ENCODE data around the gene PTK6. TPM values are rescaled to one million over a fixed set of nuclear protein-coding genes. Genes with fewer than 3 reads are reported as not detected.
"Not testable (repeated sequence)": the region's sequence is repeated elsewhere in the genome, so short reads cannot be mapped to it uniquely, and the experiment has no call there.

PTK6 gene
- total and polyA plus RNA-seq, 4 donors, result 0.10 to 4.6 (median 0.25) TPM

DNA sequence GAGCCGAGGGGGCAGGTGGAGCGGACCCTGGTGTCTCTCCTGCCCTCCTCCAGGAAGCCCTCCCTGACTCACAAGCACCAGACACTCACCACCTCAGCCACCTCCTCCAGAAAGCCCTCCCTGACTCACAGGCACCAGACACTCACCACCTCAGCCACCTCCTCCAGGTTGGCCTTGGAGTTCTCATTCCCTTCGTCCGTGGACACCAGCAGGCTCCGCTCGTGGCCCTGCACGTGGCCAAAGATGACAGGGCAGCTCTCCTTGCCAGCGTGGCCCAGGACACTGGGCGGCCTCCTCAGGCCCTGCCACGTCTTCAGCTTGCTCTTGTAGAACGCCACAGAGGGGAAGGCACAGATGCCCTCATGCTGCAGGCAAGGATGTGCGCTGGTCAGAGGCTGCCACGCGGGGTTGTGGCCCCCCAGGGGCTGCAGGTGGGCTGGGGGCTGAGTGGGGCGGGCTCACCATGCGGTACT is 23.2 kb upstream of the PTK6 start:
- H3K36me3 ChIP-seq (ENCODE audit: control insufficient read depth in 1 of 2, insufficient read depth in 2 of 2, low read length in 1 of 2), result peaks cover 0 to 4% of the 10 kb centered on the region in 2 donors
- WGBS, 2 donors, result 95% methylated on average over 16 of the region's 16 CpGs
- no peak for ATAC-seq (ENCODE audit: low FRiP score)
- H3K27ac ChIP-seq (ENCODE audit: low read depth in 1 of 2, low read length in 2 of 2), result no peak overlapping the region
- H3K4me1 ChIP-seq (ENCODE audit: control insufficient read depth in 1 of 2, insufficient read depth in 2 of 2, low read length in 2 of 2), result no peaks in the 10 kb centered on the region
- H3K27me3 ChIP-seq (ENCODE audit: control insufficient read depth in 1 of 2, insufficient read depth in 2 of 2, low read length in 1 of 2), result no peaks in the 10 kb centered on the region
- intact Hi-C loops (cut with DNase I), result no loop called here
- no peak for DNase-seq
- no peaks in the 10 kb centered on the region for H3K9me3 ChIP-seq (ENCODE audit: control insufficient read depth, low read length)
- H3K4me3 ChIP-seq (ENCODE audit: low read length in 2 of 2), result no peak overlapping the region

DNA sequence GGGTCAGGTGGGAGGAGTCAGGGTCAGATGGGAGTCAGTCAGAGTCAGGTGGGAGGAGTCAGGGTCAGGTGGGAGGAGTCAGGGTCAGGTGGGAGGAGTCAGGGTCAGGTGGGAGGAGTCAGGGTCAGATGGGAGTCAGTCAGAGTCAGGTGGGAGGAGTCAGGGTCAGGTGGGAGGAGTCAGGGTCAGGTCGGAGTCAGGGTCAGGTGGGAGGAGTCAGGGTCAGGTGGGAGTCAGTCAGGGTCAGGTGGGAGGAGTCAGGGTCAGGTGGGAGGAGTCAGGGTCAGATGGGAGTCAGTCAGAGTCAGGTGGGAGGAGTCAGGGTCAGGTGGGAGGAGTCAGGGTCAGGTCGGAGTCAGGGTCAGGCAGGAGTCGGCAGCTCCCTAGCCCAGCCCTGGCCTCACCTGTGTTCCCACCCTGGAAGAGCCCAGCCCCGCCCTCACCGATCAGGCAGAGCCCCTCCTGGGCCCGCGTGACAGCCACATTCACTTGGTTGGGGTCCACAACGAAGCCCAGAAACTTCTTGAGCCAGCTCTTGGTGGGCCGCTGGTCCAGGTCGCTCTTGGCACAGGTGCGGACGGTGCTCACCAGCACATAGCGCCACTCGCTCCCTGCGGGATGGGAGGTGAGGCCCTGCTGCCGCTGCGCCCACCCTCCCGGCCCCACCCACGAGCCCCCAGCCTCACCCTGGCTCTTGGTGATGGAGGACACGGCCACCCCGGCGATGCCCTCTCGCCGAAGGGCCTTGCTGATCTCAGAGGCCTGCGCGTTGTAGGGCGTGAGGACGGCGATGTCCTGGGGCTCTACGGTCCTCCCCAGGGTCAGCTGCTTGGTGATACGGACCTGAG is 22.5 kb upstream of the PTK6 start:
- H3K36me3 ChIP-seq (ENCODE audit: control insufficient read depth in 1 of 2, insufficient read depth in 2 of 2, low read length in 1 of 2); H3K9me3 ChIP-seq (ENCODE audit: control insufficient read depth, low read length); H3K27me3 ChIP-seq (ENCODE audit: control insufficient read depth in 1 of 2, insufficient read depth in 2 of 2, low read length in 1 of 2); H3K27ac ChIP-seq (ENCODE audit: low read depth in 1 of 2, low read length in 2 of 2); DNase-seq; H3K4me1 ChIP-seq (ENCODE audit: control insufficient read depth in 1 of 2, insufficient read depth in 2 of 2, low read length in 2 of 2); intact Hi-C loops (cut with DNase I); H3K4me3 ChIP-seq (ENCODE audit: low read length in 2 of 2); ATAC-seq (ENCODE audit: low FRiP score): not testable (repeated sequence)
- WGBS, 2 donors, result 94 to 95% methylated on average over 25 to 30 of the region's 31 CpGs

GRCh38 chr20:63558804-63559484 is 21.8 kb upstream of the PTK6 start:
- Histone ChIP-seq H3K9me3 (ENCODE audit: control insufficient read depth, low read length) (no peaks in the 10 kb centered on the region), H3K27me3 (ENCODE audit: control insufficient read depth in 1 of 2, insufficient read depth in 2 of 2, low read length in 1 of 2) (no peaks in the 10 kb centered on the region), H3K27ac (ENCODE audit: low read depth in 1 of 2, low read length in 2 of 2) (no peak overlapping the region), H3K4me1 (ENCODE audit: control insufficient read depth in 1 of 2, insufficient read depth in 2 of 2, low read length in 2 of 2) (no peaks in the 10 kb centered on the region), H3K4me3 (ENCODE audit: low read length in 2 of 2) (no peak overlapping the region), H3K36me3 (ENCODE audit: control insufficient read depth in 1 of 2, insufficient read depth in 2 of 2, low read length in 1 of 2) (peaks cover 0 to 4% of the 10 kb centered on the region in 2 donors)
- intact Hi-C loops (cut with DNase I), result no loop called here
- no peak for ATAC-seq (ENCODE audit: low FRiP score)
- WGBS, 2 donors, result 95 to 96% methylated on average over 14 of the region's 14 CpGs
- no peak for DNase-seq

DNA sequence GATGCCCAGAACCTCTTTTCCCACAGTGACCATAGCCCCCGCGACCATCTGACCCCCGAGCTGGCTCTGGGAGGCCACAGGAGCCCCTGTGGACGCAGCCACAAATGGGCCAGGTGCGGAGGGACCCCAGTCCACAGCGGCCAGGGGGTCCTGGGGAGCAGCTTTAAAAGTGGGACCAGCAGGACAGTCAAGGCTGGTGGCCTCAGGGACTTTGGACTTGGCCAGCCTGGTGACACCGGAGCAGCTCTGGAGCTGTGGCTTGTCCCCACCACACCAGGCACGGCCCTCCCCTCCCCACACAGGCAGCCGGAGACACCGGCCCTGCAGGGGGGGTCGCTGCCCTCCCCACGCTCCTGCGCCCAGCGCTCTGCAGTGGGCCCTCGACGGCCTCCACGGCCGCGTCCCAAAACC is 20.3 kb upstream of the PTK6 start:
- no peak overlapping the region for H3K27ac ChIP-seq (ENCODE audit: low read depth in 1 of 2, low read length in 2 of 2)
- ATAC-seq (ENCODE audit: low FRiP score), result no peak
- H3K27me3 ChIP-seq (ENCODE audit: control insufficient read depth in 1 of 2, insufficient read depth in 2 of 2, low read length in 1 of 2), result no peaks in the 10 kb centered on the region
- no peaks in the 10 kb centered on the region for H3K9me3 ChIP-seq (ENCODE audit: control insufficient read depth, low read length)
- no peak for DNase-seq
- H3K4me1 ChIP-seq (ENCODE audit: control insufficient read depth in 1 of 2, insufficient read depth in 2 of 2, low read length in 2 of 2), result no peaks in the 10 kb centered on the region
- WGBS, 2 donors, result 91 to 92% methylated on average over 13 to 19 of the region's 19 CpGs
- no peak overlapping the region for H3K4me3 ChIP-seq (ENCODE audit: low read length in 2 of 2)
- intact Hi-C loops (cut with DNase I), result no loop called here
- H3K36me3 ChIP-seq (ENCODE audit: control insufficient read depth in 1 of 2, insufficient read depth in 2 of 2, low read length in 1 of 2), result no peaks in the 10 kb centered on the region

DNA sequence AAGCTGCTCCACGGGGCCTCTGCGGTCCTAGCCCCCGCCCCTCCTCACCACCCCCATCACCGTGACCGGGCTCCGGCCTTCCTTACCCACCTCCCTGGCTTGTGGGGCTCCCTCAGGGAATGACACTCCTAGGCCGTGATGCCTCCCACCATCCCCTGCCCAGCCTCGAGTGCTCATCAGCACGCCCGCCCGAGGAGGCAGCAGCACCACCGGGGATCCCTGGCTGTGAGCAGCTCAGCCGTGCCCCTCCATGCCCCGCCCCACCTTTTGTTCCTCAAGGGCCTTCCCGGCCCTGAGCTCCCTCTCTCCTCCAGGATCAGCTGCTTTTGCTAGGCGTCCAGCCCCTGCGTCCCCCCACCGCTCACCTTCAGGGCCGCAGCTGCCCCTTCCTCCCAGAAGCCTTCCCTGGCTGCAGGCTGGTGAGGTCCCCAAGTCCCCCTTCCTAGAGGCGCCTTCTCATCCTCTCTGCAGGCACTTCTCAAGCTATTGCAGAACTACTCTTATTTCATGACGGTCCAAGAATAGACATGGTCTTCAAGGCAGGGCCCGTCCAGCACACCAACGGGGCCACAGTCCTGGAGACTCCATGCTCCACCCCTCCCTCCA is 19.8 kb upstream of the PTK6 start:
- H3K9me3 ChIP-seq (ENCODE audit: control insufficient read depth, low read length), result no peaks in the 10 kb centered on the region
- DNase-seq (no peak), ATAC-seq (ENCODE audit: low FRiP score) (no peak)
- H3K36me3 ChIP-seq (ENCODE audit: control insufficient read depth in 1 of 2, insufficient read depth in 2 of 2, low read length in 1 of 2), result no peaks in the 10 kb centered on the region
- H3K4me1 ChIP-seq (ENCODE audit: control insufficient read depth in 1 of 2, insufficient read depth in 2 of 2, low read length in 2 of 2), result no peaks in the 10 kb centered on the region
- no peak overlapping the region for H3K4me3 ChIP-seq (ENCODE audit: low read length in 2 of 2)
- intact Hi-C loops (cut with DNase I), result no loop called here
- no peak overlapping the region for H3K27ac ChIP-seq (ENCODE audit: low read depth in 1 of 2, low read length in 2 of 2)
- 66 to 68% methylated on average over 23 of the region's 23 CpGs for WGBS, 2 donors
- H3K27me3 ChIP-seq (ENCODE audit: control insufficient read depth in 1 of 2, insufficient read depth in 2 of 2, low read length in 1 of 2), result no peaks in the 10 kb centered on the region

- DNase-seq (no peak), ATAC-seq (ENCODE audit: low FRiP score) (no peak)
- Histone ChIP-seq H3K4me1 (ENCODE audit: control insufficient read depth in 1 of 2, insufficient read depth in 2 of 2, low read length in 2 of 2) (no peaks in the 10 kb centered on the region), H3K27ac (ENCODE audit: low read depth in 1 of 2, low read length in 2 of 2) (no peak overlapping the region), H3K27me3 (ENCODE audit: control insufficient read depth in 1 of 2, insufficient read depth in 2 of 2, low read length in 1 of 2) (no peaks in the 10 kb centered on the region), H3K4me3 (ENCODE audit: low read length in 2 of 2) (no peak overlapping the region), H3K9me3 (ENCODE audit: control insufficient read depth, low read length) (no peaks in the 10 kb centered on the region), H3K36me3 (ENCODE audit: control insufficient read depth in 1 of 2, insufficient read depth in 2 of 2, low read length in 1 of 2) (no peaks in the 10 kb centered on the region)
- 96 to 97% methylated on average over 45 of the region's 45 CpGs for WGBS, 2 donors
- intact Hi-C loops (cut with DNase I), result no loop called here
Observed at GRCh38 chr20:63555661-63556381, 18.6 kb upstream of the PTK6 start.

- H3K27ac ChIP-seq (ENCODE audit: low read depth in 1 of 2, low read length in 2 of 2), result no peak overlapping the region
Observed at GRCh38 chr20:63554361-63555278, 17.4 kb upstream of the PTK6 start.

GRCh38 chr20:63553933-63554290 is 16.7 kb upstream of the PTK6 start, which contains the start of gene FNDC11:
TSS of gene FNDC11 (plus strand) at chr20:63554159. CDS start at chr20:63555664, 1,505 bp downstream.
- WGBS, 2 donors, result 2% methylated on average over 30 to 34 of the region's 34 CpGs
- H3K27me3 ChIP-seq (ENCODE audit: control insufficient read depth in 1 of 2, insufficient read depth in 2 of 2, low read length in 1 of 2), result no peaks in the 10 kb centered on the region
- ATAC-seq (ENCODE audit: low FRiP score), result peak; percentile 47

More at GRCh38 chr20:63554361-63555278, 17.4 kb upstream of the PTK6 start:
- H3K9me3 ChIP-seq (ENCODE audit: control insufficient read depth, low read length), result no peaks in the 10 kb centered on the region
- H3K27me3 ChIP-seq (ENCODE audit: control insufficient read depth in 1 of 2, insufficient read depth in 2 of 2, low read length in 1 of 2), result no peaks in the 10 kb centered on the region
- H3K4me1 ChIP-seq (ENCODE audit: control insufficient read depth in 1 of 2, insufficient read depth in 2 of 2, low read length in 2 of 2), result no peaks in the 10 kb centered on the region
- intact Hi-C loops (cut with DNase I), result no loop called here
- 82% methylated on average over 33 to 38 of the region's 38 CpGs for WGBS, 2 donors
- no peak for DNase-seq
- no peaks in the 10 kb centered on the region for H3K36me3 ChIP-seq (ENCODE audit: control insufficient read depth in 1 of 2, insufficient read depth in 2 of 2, low read length in 1 of 2)
- no peak for ATAC-seq (ENCODE audit: low FRiP score)
- H3K4me3 ChIP-seq (ENCODE audit: low read length in 2 of 2), result no peak overlapping the region

More at GRCh38 chr20:63553933-63554290, 16.7 kb upstream of the PTK6 start, which contains the start of gene FNDC11:
- H3K4me1 ChIP-seq (ENCODE audit: control insufficient read depth in 1 of 2, insufficient read depth in 2 of 2, low read length in 2 of 2), result no peaks in the 10 kb centered on the region
- intact Hi-C loops (cut with DNase I), result no loop called here
- DNase-seq, result no peak
- H3K9me3 ChIP-seq (ENCODE audit: control insufficient read depth, low read length), result no peaks in the 10 kb centered on the region
- H3K4me3 ChIP-seq (ENCODE audit: low read length in 2 of 2), result peak within 1 kb of the TSS in 1 of 2 donors; percentile 22
- no peaks in the 10 kb centered on the region for H3K36me3 ChIP-seq (ENCODE audit: control insufficient read depth in 1 of 2, insufficient read depth in 2 of 2, low read length in 1 of 2)
- H3K27ac ChIP-seq (ENCODE audit: low read depth in 1 of 2, low read length in 2 of 2), result no peak within 1 kb of the TSS

Data from aorta (tissue), 5 donors.